GM12891 (cell line): ENCODE data around the gene ZSWIM5.

Experiments used
- POLR2A ChIP-seq: IDR thresholded peaks from 2 replicates; pipeline ENCODE4 v1.6.1; 2011; ENCODE audit warnings: low read depth, low read length, control low read depth
- POLR2AphosphoS5 ChIP-seq: IDR thresholded peaks from 2 replicates; pipeline ENCODE4 v1.6.1; 2011; ENCODE audit warnings: low read depth, low read length, control low read depth
- POU2F2 ChIP-seq: IDR thresholded peaks from 2 replicates; pipeline ENCODE4 v1.6.1; 2011; ENCODE audit warnings: low read depth, mild to moderate bottlenecking, control low read depth, low read length, moderate library complexity
- SPI1 ChIP-seq: IDR thresholded peaks from 2 replicates; pipeline ENCODE4 v1.6.1; 2011; ENCODE audit warnings: low read depth, low read length, control low read depth
- TAF1 ChIP-seq: IDR thresholded peaks from 2 replicates; pipeline ENCODE4 v1.6.1; 2011; ENCODE audit warnings: low read depth, low read length, control low read depth

- no peak for TF ChIP-seq TAF1
- no peak for TF ChIP-seq POLR2A
- TF ChIP-seq POLR2AphosphoS5 = no peak
- TF ChIP-seq POU2F2 = no peak
- TF ChIP-seq SPI1 = no peak
Observed at GRCh38 chr1:45057542-45057941, 148.9 kb downstream of the ZSWIM5 start.
